Neural cell (in vitro differentiated cells): ENCODE data around the gene AGBL5. TPM values are rescaled to one million over a fixed set of nuclear protein-coding genes. Genes with fewer than 3 reads are reported as not detected.
"Not testable (repeated sequence)": the region's sequence is repeated elsewhere in the genome, so short reads cannot be mapped to it uniquely, and the experiment has no call there.

Experiments used
- H2AFZ ChIP-seq: fragments of 200-600, 300-800 bp; sonication (generic), shearing (Covaris generic); 2 replicates; pipeline ENCODE4 v1.6.0; 2014; ENCODE audit warnings: low read depth, mild to moderate bottlenecking, antibody characterized with exemption, low read length, moderate library complexity
- H3F3A ChIP-seq: fragments of 200-600 bp; shearing (Covaris generic); 2 replicates; pipeline ENCODE4 v1.6.1; 2016; ENCODE audit warnings: mild to moderate bottlenecking, moderate library complexity, mixed read lengths, antibody characterized with exemption, low read length; ENCODE audit not compliant: insufficient read depth, poor library complexity, severe bottlenecking
- H3K27ac ChIP-seq: fragments of 200-600, 300-800 bp; sonication (generic), shearing (Covaris generic); 2 replicates; pipeline ENCODE4 v1.5.1; 2014; ENCODE audit warnings: mild to moderate bottlenecking, low read length, moderate library complexity
- H3K27me3 ChIP-seq: fragments of 300-800, 200-600 bp; sonication (generic), shearing (Covaris generic); 2 replicates; pipeline ENCODE4 v1.6.0; 2014; ENCODE audit warnings: mild to moderate bottlenecking, low read depth, low read length, moderate library complexity; ENCODE audit not compliant: insufficient read depth
- H3K36me3 ChIP-seq: fragments of 300-800, 200-600 bp; sonication (generic), shearing (Covaris generic); 2 replicates; pipeline ENCODE4 v1.5.1; 2014; ENCODE audit warnings: mild to moderate bottlenecking, antibody characterized with exemption, low read length, moderate library complexity; ENCODE audit not compliant: insufficient read depth
- H3K4me2 ChIP-seq: fragments of 300-800, 200-600 bp; sonication (generic), shearing (Covaris generic); 2 replicates; pipeline ENCODE4 v1.6.0; 2014; ENCODE audit warnings: mild to moderate bottlenecking, low read length
- H3K4me3 ChIP-seq: fragments of 300-800, 200-600 bp; sonication (generic), shearing (Covaris generic); 2 replicates; pipeline ENCODE4 v1.5.1; 2014; ENCODE audit warnings: mild to moderate bottlenecking, low read length, moderate library complexity
- H3K79me2 ChIP-seq: fragments of 200-600 bp; shearing (Covaris generic); replicated peaks from 2 replicates; pipeline ENCODE4 v1.6.0; 2014; ENCODE audit warnings: mild to moderate bottlenecking, low read length, moderate library complexity; ENCODE audit not compliant: insufficient read depth
- H3K9ac ChIP-seq: fragments of 300-800, 200-600 bp; sonication (generic), shearing (Covaris generic); 2 replicates; pipeline ENCODE4 v1.6.1; 2016; ENCODE audit warnings: mild to moderate bottlenecking, low read length, mixed read lengths
- H3K9me2 ChIP-seq: fragments of 200-600 bp; shearing (Covaris generic); 2 replicates; pipeline ENCODE4 v1.6.1; 2016; ENCODE audit warnings: mild to moderate bottlenecking, low read length, mixed read lengths; ENCODE audit not compliant: insufficient read depth
- H3K9me3 ChIP-seq: fragments of 200-600, 300-800 bp; sonication (generic), shearing (Covaris generic); 2 replicates; pipeline ENCODE4 v1.6.1; 2016; ENCODE audit warnings: mild to moderate bottlenecking, mixed run types, low read length, moderate library complexity, mixed read lengths
- H4K20me1 ChIP-seq: fragments of 200-600 bp; shearing (Covaris generic); 2 replicates; pipeline ENCODE4 v1.6.1; 2016; ENCODE audit warnings: mild to moderate bottlenecking, mixed run types; ENCODE audit not compliant: insufficient read depth
- EP300 ChIP-seq: fragments of 450-650 bp; conservative IDR thresholded peaks from 2 replicates; pipeline ENCODE4 v1.6.1; 2014; ENCODE audit warnings: antibody characterized with exemption, mild to moderate bottlenecking, moderate library complexity; ENCODE audit not compliant: poor library complexity, severe bottlenecking
- MXI1 ChIP-seq: fragments of 450-650 bp; conservative IDR thresholded peaks from 2 replicates; pipeline ENCODE4 v1.6.1; 2014; ENCODE audit warnings: antibody characterized with exemption, mild to moderate bottlenecking; ENCODE audit not compliant: poor library complexity, severe bottlenecking
- POLR2AphosphoS5 ChIP-seq: IDR thresholded peaks from 2 replicates; pipeline ENCODE4 v1.6.1; 2012
- RAD21 ChIP-seq: fragments of 450-650 bp; conservative IDR thresholded peaks from 2 replicates; pipeline ENCODE4 v1.6.1; 2014; ENCODE audit warnings: antibody characterized with exemption, mild to moderate bottlenecking, moderate library complexity
- SMC3 ChIP-seq: fragments of 450-650 bp; conservative IDR thresholded peaks from 2 replicates; pipeline ENCODE4 v1.6.1; 2014; ENCODE audit warnings: antibody characterized with exemption, mild to moderate bottlenecking, moderate library complexity; ENCODE audit not compliant: poor library complexity
- polyA plus RNA-seq: library from polyadenylated mRNA; depleted of rRNA; stranded (reverse); fragments of >200 nt; gene quantifications from 2 replicates; pipeline ENCODE4 v1.2.3, GENCODE V29; 2014
- TF ChIP-seq, protein P1 (sequence below): fragments of 450-650 bp; IDR thresholded peaks from 2 replicates; pipeline ENCODE4 v1.5.1; 2014; ENCODE audit warnings: antibody characterized with exemption, mild to moderate bottlenecking, moderate library complexity; ENCODE audit not compliant: poor library complexity, severe bottlenecking

AGBL5 gene
- polyA plus RNA-seq, 1 donor from 2014 or later, result 34.3 TPM

DNA sequence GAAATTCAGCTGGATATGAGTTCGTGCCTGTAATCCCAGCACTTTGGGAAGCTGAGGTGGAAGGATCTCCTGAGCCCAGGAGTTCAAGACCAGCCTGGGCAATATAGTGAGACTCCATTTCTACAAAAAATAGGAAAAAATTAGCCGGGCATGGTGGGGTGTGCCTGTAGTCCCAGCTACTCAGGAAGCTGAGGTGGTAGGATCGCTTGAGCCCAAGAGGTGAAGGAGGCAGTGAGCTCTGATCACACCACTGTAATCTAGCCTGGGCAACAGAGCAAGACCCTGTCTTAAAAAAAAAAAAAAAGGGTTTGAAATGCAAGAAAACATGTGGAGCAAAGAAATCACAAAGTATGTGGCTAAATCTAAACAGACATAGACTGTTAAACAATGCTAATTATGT lies 57.6 kb downstream of the AGBL5 start:
- Histone ChIP-seq H3F3A (no peaks in the 10 kb centered on the region), H3K27me3 (no peaks in the 10 kb centered on the region), H4K20me1 (no peaks in the 10 kb centered on the region), H3K9me2 (no peaks in the 10 kb centered on the region), H2AFZ (no peak overlapping the region), H3K4me3 (no peak overlapping the region), H3K9ac (no peak overlapping the region), H3K36me3 (no peaks in the 10 kb centered on the region), H3K4me2 (no peak overlapping the region), H3K79me2 (no peaks in the 10 kb centered on the region), H3K9me3 (no peaks in the 10 kb centered on the region), H3K27ac (no peak overlapping the region)
- no peak for TF ChIP-seq EP300
- no peak for TF ChIP-seq SMC3
- TF ChIP-seq POLR2AphosphoS5, result no peak
- TF ChIP-seq, protein P1, sequence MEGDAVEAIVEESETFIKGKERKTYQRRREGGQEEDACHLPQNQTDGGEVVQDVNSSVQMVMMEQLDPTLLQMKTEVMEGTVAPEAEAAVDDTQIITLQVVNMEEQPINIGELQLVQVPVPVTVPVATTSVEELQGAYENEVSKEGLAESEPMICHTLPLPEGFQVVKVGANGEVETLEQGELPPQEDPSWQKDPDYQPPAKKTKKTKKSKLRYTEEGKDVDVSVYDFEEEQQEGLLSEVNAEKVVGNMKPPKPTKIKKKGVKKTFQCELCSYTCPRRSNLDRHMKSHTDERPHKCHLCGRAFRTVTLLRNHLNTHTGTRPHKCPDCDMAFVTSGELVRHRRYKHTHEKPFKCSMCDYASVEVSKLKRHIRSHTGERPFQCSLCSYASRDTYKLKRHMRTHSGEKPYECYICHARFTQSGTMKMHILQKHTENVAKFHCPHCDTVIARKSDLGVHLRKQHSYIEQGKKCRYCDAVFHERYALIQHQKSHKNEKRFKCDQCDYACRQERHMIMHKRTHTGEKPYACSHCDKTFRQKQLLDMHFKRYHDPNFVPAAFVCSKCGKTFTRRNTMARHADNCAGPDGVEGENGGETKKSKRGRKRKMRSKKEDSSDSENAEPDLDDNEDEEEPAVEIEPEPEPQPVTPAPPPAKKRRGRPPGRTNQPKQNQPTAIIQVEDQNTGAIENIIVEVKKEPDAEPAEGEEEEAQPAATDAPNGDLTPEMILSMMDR, result no peak

DNA sequence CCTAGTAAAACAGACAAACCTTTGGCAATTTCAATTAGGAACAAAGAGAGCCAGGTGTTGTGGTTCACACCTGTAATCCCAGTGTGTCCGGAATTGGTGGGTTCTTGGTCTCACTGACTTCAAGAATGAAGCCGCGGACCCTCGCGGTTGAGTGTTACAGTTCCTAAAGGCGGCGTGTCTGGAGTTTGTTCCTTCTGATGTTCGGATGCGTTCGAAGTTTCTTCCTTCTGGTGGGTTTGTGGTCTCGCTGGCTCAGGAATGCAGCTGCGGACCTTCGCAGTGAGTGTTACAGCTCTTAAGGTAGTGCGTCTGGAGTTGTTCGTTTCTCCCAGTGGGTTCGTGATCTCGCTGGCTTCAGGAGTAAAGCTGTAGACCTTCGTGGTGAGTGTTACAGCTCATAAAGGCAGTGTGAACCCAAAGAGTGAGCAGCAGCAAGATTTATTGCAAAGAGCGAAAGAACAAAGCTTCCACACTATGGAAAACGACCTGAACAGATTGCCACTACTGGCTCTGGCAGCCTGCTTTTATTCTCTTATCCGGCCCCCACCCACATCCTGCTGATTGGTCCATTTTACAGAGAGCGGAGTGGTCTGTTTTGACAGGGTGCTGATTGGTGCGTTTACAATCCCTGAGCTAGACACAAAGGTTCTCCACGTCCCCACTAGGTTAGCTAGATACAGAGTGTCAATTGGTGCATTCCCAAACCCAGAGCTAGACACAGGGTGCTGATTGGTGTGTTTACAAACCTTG lies 59.3 kb downstream of the AGBL5 start:
- not testable (repeated sequence) for H3K9me2 ChIP-seq, H3K27me3 ChIP-seq, H3K4me2 ChIP-seq, H3K9me3 ChIP-seq, H3K27ac ChIP-seq, H2AFZ ChIP-seq, H3K36me3 ChIP-seq, H4K20me1 ChIP-seq, H3F3A ChIP-seq, H3K9ac ChIP-seq, H3K79me2 ChIP-seq, H3K4me3 ChIP-seq

DNA sequence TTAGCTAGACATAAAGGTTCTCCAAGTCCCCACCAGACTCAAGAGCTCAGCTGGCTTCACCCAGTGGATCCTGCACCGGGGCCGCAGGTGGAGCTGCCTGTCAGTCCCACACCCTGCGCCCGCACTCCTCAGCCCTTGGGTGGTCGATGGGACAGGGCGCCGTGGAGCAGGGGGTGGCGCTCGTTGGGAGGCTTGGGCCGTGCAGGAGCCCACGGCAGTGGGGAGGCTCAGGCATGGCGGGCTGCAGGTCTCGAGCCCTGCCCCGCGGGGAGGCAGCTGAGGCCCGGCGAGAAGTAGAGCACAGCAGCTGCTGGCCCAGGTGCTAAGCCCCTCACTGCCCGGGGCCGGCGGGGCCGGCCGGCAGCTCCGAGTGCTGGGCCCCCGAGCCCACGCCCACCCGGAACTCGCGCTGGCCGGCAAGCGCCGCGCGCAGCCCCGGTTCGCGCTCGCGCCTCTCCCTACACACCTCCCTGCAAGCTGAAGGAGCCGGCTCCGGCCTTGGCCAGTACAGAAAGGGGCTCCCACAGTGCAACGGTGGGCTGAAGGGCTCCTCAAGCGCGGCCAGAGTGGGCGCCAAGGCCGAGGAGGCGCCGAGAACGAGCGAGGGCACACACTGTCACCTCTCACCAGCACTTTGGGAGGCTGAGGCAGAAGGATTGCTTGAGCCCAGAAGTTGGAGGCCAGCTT lies 60.1 kb downstream of the AGBL5 start:
- not testable (repeated sequence) for H3K9ac ChIP-seq, H3K79me2 ChIP-seq, H3K27me3 ChIP-seq, H3K36me3 ChIP-seq, H3K4me3 ChIP-seq, H3K9me2 ChIP-seq, H3K27ac ChIP-seq, H2AFZ ChIP-seq, H3F3A ChIP-seq, H3K9me3 ChIP-seq, H3K4me2 ChIP-seq, H4K20me1 ChIP-seq

DNA sequence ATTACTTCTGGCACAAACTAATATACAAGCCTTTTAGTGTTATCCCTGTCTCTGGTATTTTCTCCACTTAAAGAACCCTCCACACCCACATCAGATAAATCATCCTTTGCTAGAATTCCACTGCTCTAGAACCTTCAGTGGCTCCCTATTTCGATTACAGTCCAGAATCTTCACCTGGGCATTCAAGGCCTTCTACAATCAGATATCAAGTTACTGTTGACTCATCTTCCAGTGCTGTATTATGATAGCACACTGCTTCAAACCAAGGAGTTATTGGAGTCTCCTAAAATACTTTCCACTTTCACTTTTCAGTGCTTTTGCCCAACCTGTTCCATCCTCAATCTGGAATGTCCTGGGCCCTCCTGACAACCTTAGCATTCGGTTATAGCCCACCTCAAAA lies 64.1 kb downstream of the AGBL5 start:
- Histone ChIP-seq H4K20me1 (no peaks in the 10 kb centered on the region), H3K9me3 (no peaks in the 10 kb centered on the region)
- TF ChIP-seq RAD21 (no peak), SMC3 (no peak), MXI1 (no peak), EP300 (no peak)
- TF ChIP-seq, protein P1, result no peak

More for the DNA sequence above, 64.1 kb downstream of the AGBL5 start:
- no peak overlapping the region for H2AFZ ChIP-seq
- no peak overlapping the region for H3K4me2 ChIP-seq
- H3K27ac ChIP-seq, result no peak overlapping the region
- H3K27me3 ChIP-seq, result peaks cover 19% of the 10 kb centered on the region
- no peak overlapping the region for H3K9ac ChIP-seq
- H3K9me2 ChIP-seq, result no peaks in the 10 kb centered on the region
- no peaks in the 10 kb centered on the region for H3F3A ChIP-seq
- H3K36me3 ChIP-seq, result no peaks in the 10 kb centered on the region
- H3K4me3 ChIP-seq, result no peak overlapping the region
- H3K79me2 ChIP-seq, result no peaks in the 10 kb centered on the region
